ENCODE data around the gene COL15A1. TPM values are rescaled to one million over a fixed set of nuclear protein-coding genes. Genes with fewer than 3 reads are reported as not detected.

Gene COL15A1
- total and polyA plus RNA-seq, 2 donors (not counting 1 experiment from before 2014, with no cell fraction given) = not detected

DNA sequence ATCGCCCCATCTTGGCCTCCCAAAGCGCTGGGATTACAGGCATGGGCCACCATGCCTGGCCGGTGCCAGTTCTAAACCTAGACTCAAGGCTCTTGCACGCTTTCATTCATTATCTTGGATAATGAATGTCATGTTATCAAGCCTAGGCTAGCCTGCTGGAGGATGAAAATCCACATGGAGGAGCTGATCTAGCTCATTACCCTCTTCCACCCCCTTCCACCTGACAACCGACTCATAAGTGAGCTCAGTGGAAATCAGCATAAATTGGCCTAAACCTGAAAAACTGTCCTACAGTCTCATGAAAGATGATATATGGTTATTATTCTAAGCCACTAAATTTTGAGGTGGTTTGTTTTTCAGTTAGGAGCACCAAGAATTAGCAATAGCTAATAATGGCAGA is 157.6 kb downstream of the COL15A1 start:
- Mint-ChIP-seq H3K9me3 (ENCODE audit: insufficient read depth) (no peaks in the 10 kb centered on the region), H3K27ac (no peak overlapping the region), H3K4me1 (peaks cover 15% of the 10 kb centered on the region), H3K27me3 (no peaks in the 10 kb centered on the region), H3K4me3 (no peak overlapping the region)
- H3K79me2 ChIP-seq (ENCODE audit: control insufficient read depth, insufficient read depth, low read length) = peaks cover 9% of the 10 kb centered on the region
- no peak overlapping the region for H2AFZ ChIP-seq (ENCODE audit: insufficient read depth, low read depth, low read length, poor library complexity, severe bottlenecking)
- H3K4me1 ChIP-seq (ENCODE audit: control insufficient read depth in 2 of 2, insufficient read depth in 2 of 2, low read length in 2 of 2) = peaks cover 12% of the 10 kb centered on the region in 2 donors
- 100% methylated on average over 3 of the region's 5 CpGs for WGBS (ENCODE audit: insufficient coverage)
- H3K4me3 ChIP-seq (ENCODE audit: control extremely low read depth in 1 of 5, extremely low read depth in 1 of 5, insufficient read depth in 1 of 5, low read depth in 2 of 5, low read length in 4 of 5) = no peak overlapping the region
- intact Hi-C loops (cut with micrococcal nuclease) = no loop called here
- CTCF ChIA-PET = interaction anchor here (0.8 to 8.3 kb wide), 3 partner anchors 38 to 103 kb away, joined by 3 to 82 read pairs (median 18); no protein-coding TSS in a partner anchor
- no peaks in the 10 kb centered on the region for H3K27me3 ChIP-seq (replicated peaks in 1 of 4; ENCODE audit: control extremely low read depth in 1 of 4, control insufficient read depth in 3 of 4, insufficient read depth in 4 of 4, low read length in 3 of 4)
- H3K9ac ChIP-seq (ENCODE audit: low read length) = no peak overlapping the region
- H3K9me3 ChIP-seq (ENCODE audit: control extremely low read depth in 1 of 3, control insufficient read depth in 2 of 3, insufficient read depth in 1 of 3, low read length in 2 of 3) = no peaks in the 10 kb centered on the region
- ATAC-seq (ENCODE audit: low read depth) (no peak), DNase-seq (no peak)
- POLR2A ChIA-PET = no interaction called here
- H4K20me1 ChIP-seq (ENCODE audit: control insufficient read depth, insufficient read depth, low read length, poor library complexity, severe bottlenecking) = no peaks in the 10 kb centered on the region
- TF ChIP-seq EZH2 (IDR thresholded peaks at IDR 0.05; ENCODE audit: borderline replicate concordance, insufficient read depth, low read depth, low read length, poor library complexity, severe bottlenecking) = no peak
- TF ChIP-seq, protein P1, sequence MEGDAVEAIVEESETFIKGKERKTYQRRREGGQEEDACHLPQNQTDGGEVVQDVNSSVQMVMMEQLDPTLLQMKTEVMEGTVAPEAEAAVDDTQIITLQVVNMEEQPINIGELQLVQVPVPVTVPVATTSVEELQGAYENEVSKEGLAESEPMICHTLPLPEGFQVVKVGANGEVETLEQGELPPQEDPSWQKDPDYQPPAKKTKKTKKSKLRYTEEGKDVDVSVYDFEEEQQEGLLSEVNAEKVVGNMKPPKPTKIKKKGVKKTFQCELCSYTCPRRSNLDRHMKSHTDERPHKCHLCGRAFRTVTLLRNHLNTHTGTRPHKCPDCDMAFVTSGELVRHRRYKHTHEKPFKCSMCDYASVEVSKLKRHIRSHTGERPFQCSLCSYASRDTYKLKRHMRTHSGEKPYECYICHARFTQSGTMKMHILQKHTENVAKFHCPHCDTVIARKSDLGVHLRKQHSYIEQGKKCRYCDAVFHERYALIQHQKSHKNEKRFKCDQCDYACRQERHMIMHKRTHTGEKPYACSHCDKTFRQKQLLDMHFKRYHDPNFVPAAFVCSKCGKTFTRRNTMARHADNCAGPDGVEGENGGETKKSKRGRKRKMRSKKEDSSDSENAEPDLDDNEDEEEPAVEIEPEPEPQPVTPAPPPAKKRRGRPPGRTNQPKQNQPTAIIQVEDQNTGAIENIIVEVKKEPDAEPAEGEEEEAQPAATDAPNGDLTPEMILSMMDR (IDR thresholded peaks at IDR 0.05) = no peak
- no peak overlapping the region for H3K27ac ChIP-seq (ENCODE audit: low read length in 2 of 2)
- H3K36me3 ChIP-seq (replicated peaks in 1 of 2; ENCODE audit: control extremely low read depth in 1 of 2, control insufficient read depth in 1 of 2, extremely low read depth in 1 of 2, insufficient read depth in 2 of 2, low read length in 1 of 2) = no peaks in the 10 kb centered on the region
- H3K4me2 ChIP-seq (replicated peaks; ENCODE audit: low read depth, low read length, poor library complexity, severe bottlenecking) = no peak overlapping the region

DNA sequence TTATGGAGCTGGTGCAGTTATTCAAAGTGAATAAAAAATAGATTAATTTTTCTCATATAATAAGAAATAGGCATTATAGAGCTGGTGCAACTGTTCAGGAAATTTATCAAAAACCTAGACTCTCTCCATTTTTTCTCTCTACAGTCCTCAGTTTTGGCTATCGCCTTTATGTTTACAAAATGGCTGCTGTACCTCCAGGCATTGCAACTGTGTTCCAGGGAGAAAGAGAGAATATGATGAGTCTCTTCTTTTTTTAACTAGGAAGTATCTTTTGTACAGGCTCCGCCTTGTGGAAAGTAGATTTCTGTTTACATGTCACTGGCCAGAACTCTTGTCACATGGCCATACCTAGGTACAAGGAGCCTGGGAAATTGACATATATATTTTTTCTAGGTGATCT is 158.1 kb downstream of the COL15A1 start:
- H3K9me3 ChIP-seq (ENCODE audit: control extremely low read depth in 1 of 3, control insufficient read depth in 2 of 3, insufficient read depth in 1 of 3, low read length in 2 of 3) = no peaks in the 10 kb centered on the region
- peaks cover 20% of the 10 kb centered on the region for H3K4me1 Mint-ChIP-seq
- no peak overlapping the region for H3K27ac ChIP-seq (ENCODE audit: low read length in 2 of 2)
- no peaks in the 10 kb centered on the region for H3K27me3 Mint-ChIP-seq
- ChIA-PET POLR2A (no interaction called here), CTCF (interaction anchor here (4.1 to 8.3 kb wide), 2 partner anchors 38 to 99 kb away, joined by 18 to 82 read pairs; no protein-coding TSS in a partner anchor)
- no peaks in the 10 kb centered on the region for H3K36me3 ChIP-seq (replicated peaks in 1 of 2; ENCODE audit: control extremely low read depth in 1 of 2, control insufficient read depth in 1 of 2, extremely low read depth in 1 of 2, insufficient read depth in 2 of 2, low read length in 1 of 2)
- H3K9me3 Mint-ChIP-seq (ENCODE audit: insufficient read depth) = no peaks in the 10 kb centered on the region
- H3K4me1 ChIP-seq (ENCODE audit: control insufficient read depth in 2 of 2, insufficient read depth in 2 of 2, low read length in 2 of 2) = peaks cover 17% of the 10 kb centered on the region in 2 donors
- H3K9ac ChIP-seq (ENCODE audit: low read length) = no peak overlapping the region
- H3K27ac Mint-ChIP-seq = no peak overlapping the region
- H3K4me3 Mint-ChIP-seq = no peak overlapping the region
- no peak for TF ChIP-seq EZH2 (IDR thresholded peaks at IDR 0.05; ENCODE audit: borderline replicate concordance, insufficient read depth, low read depth, low read length, poor library complexity, severe bottlenecking)
- TF ChIP-seq, protein P1 (IDR thresholded peaks at IDR 0.05) = no peak
- no peaks in the 10 kb centered on the region for H3K27me3 ChIP-seq (replicated peaks in 1 of 4; ENCODE audit: control extremely low read depth in 1 of 4, control insufficient read depth in 3 of 4, insufficient read depth in 4 of 4, low read length in 3 of 4)
- ATAC-seq (ENCODE audit: low read depth) (no peak), DNase-seq (no peak)
- H3K79me2 ChIP-seq (ENCODE audit: control insufficient read depth, insufficient read depth, low read length) = peaks cover 15% of the 10 kb centered on the region
- no CpG with 5 or more reads among the region's 2 CpGs for WGBS (ENCODE audit: insufficient coverage)
- H3K4me3 ChIP-seq (ENCODE audit: control extremely low read depth in 1 of 5, extremely low read depth in 1 of 5, insufficient read depth in 1 of 5, low read depth in 2 of 5, low read length in 4 of 5) = no peak overlapping the region
- no peak overlapping the region for H3K4me2 ChIP-seq (replicated peaks; ENCODE audit: low read depth, low read length, poor library complexity, severe bottlenecking)
- no peak overlapping the region for H2AFZ ChIP-seq (ENCODE audit: insufficient read depth, low read depth, low read length, poor library complexity, severe bottlenecking)
- intact Hi-C loops (cut with micrococcal nuclease) = no loop called here
- no peaks in the 10 kb centered on the region for H4K20me1 ChIP-seq (ENCODE audit: control insufficient read depth, insufficient read depth, low read length, poor library complexity, severe bottlenecking)
